ENCODE results near the gene EVI2B. TPM values are rescaled to one million over a fixed set of nuclear protein-coding genes. Genes with fewer than 3 reads are reported as not detected.

Gene EVI2B
- total RNA-seq, 2 experiments from 2014 or later: 99.1 to 102 TPM

GRCh38 chr17:31321481-31321880 is 7.6 kb upstream of the EVI2B start, which contains the start of gene EVI2A:
Gene EVI2A (minus strand): TSS chr17:31321622. CDS start chr17:31319013, 2,609 bp downstream.
- peak within 1 kb of the TSS; percentile 82 for H3K4me3 ChIP-seq (ENCODE audit: low read length)
- H3K9me3 Mint-ChIP-seq: no peaks in the 10 kb centered on the region
- POLR2A ChIA-PET: interaction anchor here (0.8 to 9.3 kb wide), 4 partner anchors 12 to 57 kb away, joined by 3 to 157 read pairs (median 4); partner anchors contain the start of gene EVI2B
- H3K9me3 ChIP-seq (ENCODE audit: control insufficient read depth in 1 of 2, insufficient read depth in 1 of 2, low read length in 2 of 2): no peaks in the 10 kb centered on the region
- CTCF ChIA-PET: interaction anchor here (0.7 to 1.5 kb wide), 4 partner anchors 10 to 52 kb away, joined by 3 to 6 read pairs (median 3); no protein-coding TSS in a partner anchor
- peaks cover 7% of the 10 kb centered on the region for H3K4me1 ChIP-seq (ENCODE audit: insufficient read depth, low read length)
- no peaks in the 10 kb centered on the region for H3K27me3 ChIP-seq (ENCODE audit: control insufficient read depth in 1 of 2, insufficient read depth in 2 of 2, low read length in 2 of 2)
- H3K27ac Mint-ChIP-seq: peak within 1 kb of the TSS; percentile 93
- ATAC-seq (ENCODE audit: poor library complexity): peak; percentile 85
- peak within 1 kb of the TSS; percentile 91 for H3K4me3 Mint-ChIP-seq
- intact Hi-C loops (cut with DNase I, micrococcal nuclease): loop anchor here (1.0 to 10.0 kb wide), 5 partner anchors 10 to 57 kb away; no protein-coding TSS in a partner anchor
- peak within 1 kb of the TSS; percentile 83 to 87 for H3K27ac ChIP-seq (ENCODE audit: low read depth in 1 of 2, low read length in 2 of 2)
- TF ChIP-seq CTCF (IDR thresholded peaks at IDR 0.05): no peak
- H3K27me3 Mint-ChIP-seq: no peaks in the 10 kb centered on the region
- peak; percentile 52 to 95 (median 65) for DNase-seq
- H3K4me1 Mint-ChIP-seq (ENCODE audit: low read depth): peaks cover 45% of the 10 kb centered on the region
- H3K36me3 ChIP-seq (ENCODE audit: insufficient read depth, low read length): peaks cover 9% of the 10 kb centered on the region
- peaks cover 40% of the 10 kb centered on the region for H3K36me3 Mint-ChIP-seq (ENCODE audit: low read depth)

- DNase-seq: peak in 2 of 14 experiments; percentile 17 to 38
- H3K4me3 ChIP-seq (ENCODE audit: low read length): peak overlapping the region; percentile 82
- H3K4me3 Mint-ChIP-seq: peak overlapping the region; percentile 91
- TF ChIP-seq CTCF (IDR thresholded peaks at IDR 0.05): no peak
- H3K27me3 Mint-ChIP-seq: no peaks in the 10 kb centered on the region
- H3K9me3 Mint-ChIP-seq: no peaks in the 10 kb centered on the region
- H3K36me3 ChIP-seq (ENCODE audit: insufficient read depth, low read length): peaks cover 2% of the 10 kb centered on the region
- H3K27ac Mint-ChIP-seq: peak overlapping the region; percentile 93
- peaks cover 38% of the 10 kb centered on the region for H3K36me3 Mint-ChIP-seq (ENCODE audit: low read depth)
- ATAC-seq (ENCODE audit: poor library complexity): no peak
- H3K4me1 ChIP-seq (ENCODE audit: insufficient read depth, low read length): peaks cover 9% of the 10 kb centered on the region
- peak overlapping the region; percentile 83 to 87 for H3K27ac ChIP-seq (ENCODE audit: low read depth in 1 of 2, low read length in 2 of 2)
- intact Hi-C loops (cut with DNase I, micrococcal nuclease): loop anchor here (1.0 to 10.0 kb wide), 5 partner anchors 9 to 56 kb away; no protein-coding TSS in a partner anchor
- no peaks in the 10 kb centered on the region for H3K9me3 ChIP-seq (ENCODE audit: control insufficient read depth in 1 of 2, insufficient read depth in 1 of 2, low read length in 2 of 2)
- H3K4me1 Mint-ChIP-seq (ENCODE audit: low read depth): peaks cover 52% of the 10 kb centered on the region
- ChIA-PET POLR2A (interaction anchor here (0.8 to 9.3 kb wide), 4 partner anchors 11 to 64 kb away, joined by 3 to 157 read pairs (median 4); partner anchors contain the start of gene EVI2B), CTCF (interaction anchor here (0.6 to 1.5 kb wide), 2 partner anchors 19 to 31 kb away, joined by 3 read pairs; no protein-coding TSS in a partner anchor)
- H3K27me3 ChIP-seq (ENCODE audit: control insufficient read depth in 1 of 2, insufficient read depth in 2 of 2, low read length in 2 of 2): no peaks in the 10 kb centered on the region
Observed at GRCh38 chr17:31320791-31321190, 6.9 kb upstream of the EVI2B start.

DNA sequence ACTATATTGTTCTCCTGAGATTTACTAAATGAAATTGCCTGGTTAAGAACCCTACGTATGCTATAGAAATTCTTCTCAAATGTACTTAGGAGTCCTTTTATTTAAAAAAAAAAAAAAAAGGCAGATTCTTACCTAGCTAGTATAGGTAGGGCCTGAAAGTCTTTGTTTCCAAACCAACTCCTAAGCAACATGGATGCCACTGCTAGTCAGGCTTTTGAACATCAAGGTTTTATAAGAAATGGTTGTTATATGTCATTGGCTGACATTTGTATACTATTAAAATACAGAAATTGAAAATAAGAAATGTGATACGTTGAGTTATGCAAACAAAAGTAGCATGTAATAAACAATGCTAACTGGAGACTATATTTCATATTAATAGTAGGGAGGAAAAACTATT is 6.4 kb upstream of the EVI2B start:
- H3K4me1 Mint-ChIP-seq (ENCODE audit: low read depth): peaks cover 55% of the 10 kb centered on the region
- no peaks in the 10 kb centered on the region for H3K9me3 Mint-ChIP-seq
- peak overlapping the region; percentile 82 for H3K4me3 ChIP-seq (ENCODE audit: low read length)
- intact Hi-C loops (cut with DNase I, micrococcal nuclease): loop anchor here (2.0 to 10.0 kb wide), 2 partner anchors 13 to 55 kb away; no protein-coding TSS in a partner anchor
- POLR2A ChIA-PET: interaction anchor here (0.7 to 9.3 kb wide), 9 partner anchors 11 to 500 kb away, joined by 3 to 157 read pairs (median 5); partner anchors contain the start of gene EVI2B
- H3K9me3 ChIP-seq (ENCODE audit: control insufficient read depth in 1 of 2, insufficient read depth in 1 of 2, low read length in 2 of 2): no peaks in the 10 kb centered on the region
- no peaks in the 10 kb centered on the region for H3K27me3 Mint-ChIP-seq
- H3K36me3 ChIP-seq (ENCODE audit: insufficient read depth, low read length): no peaks in the 10 kb centered on the region
- CTCF ChIA-PET: interaction anchor here (0.6 to 1.5 kb wide), 2 partner anchors 18 to 30 kb away, joined by 3 read pairs; no protein-coding TSS in a partner anchor
- peak overlapping the region; percentile 83 to 87 for H3K27ac ChIP-seq (ENCODE audit: low read depth in 1 of 2, low read length in 2 of 2)
- ATAC-seq (ENCODE audit: poor library complexity) (no peak), DNase-seq (peak in 2 of 14 experiments; percentile 37 to 57)
- H3K4me1 ChIP-seq (ENCODE audit: insufficient read depth, low read length): peaks cover 12% of the 10 kb centered on the region
- peak overlapping the region; percentile 93 for H3K27ac Mint-ChIP-seq
- peak overlapping the region; percentile 91 for H3K4me3 Mint-ChIP-seq
- H3K27me3 ChIP-seq (ENCODE audit: control insufficient read depth in 1 of 2, insufficient read depth in 2 of 2, low read length in 2 of 2): no peaks in the 10 kb centered on the region
- no peak for TF ChIP-seq CTCF (IDR thresholded peaks at IDR 0.05)
- H3K36me3 Mint-ChIP-seq (ENCODE audit: low read depth): peaks cover 38% of the 10 kb centered on the region
